HG02610 (cell line): ENCODE data around the gene NRG2.

Experiments used
- ATAC-seq: cut with Tn5 transposase; IDR thresholded peaks from one replicate; pipeline ENCODE4 v1.9.1; 2021; ENCODE audit warnings: mild to moderate bottlenecking, moderate library complexity; ENCODE audit not compliant: unreplicated experiment

NRG2 gene

GRCh38 chr5:139821806-139822552 lies 221.1 kb downstream of the NRG2 start:
- no peak for ATAC-seq

GRCh38 chr5:139820606-139821005 lies 222.5 kb downstream of the NRG2 start:
- no peak for ATAC-seq

- ATAC-seq: no peak
These were observed 223.0 kb downstream of the NRG2 start for GRCh38 chr5:139820130-139820529.

- ATAC-seq: no peak
These were observed 225.1 kb downstream of the NRG2 start for GRCh38 chr5:139817970-139818369.

GRCh38 chr5:139817362-139817761 lies 225.7 kb downstream of the NRG2 start:
- no peak for ATAC-seq

GRCh38 chr5:139816566-139816965 lies 226.5 kb downstream of the NRG2 start:
- no peak for ATAC-seq

GRCh38 chr5:139814704-139815280 lies 228.3 kb downstream of the NRG2 start:
- ATAC-seq: no peak

- no peak for ATAC-seq
These were observed 228.9 kb downstream of the NRG2 start for GRCh38 chr5:139814191-139814601.

- no peak for ATAC-seq
These were observed 230.0 kb downstream of the NRG2 start for GRCh38 chr5:139812836-139813805.

GRCh38 chr5:139812323-139812722 lies 230.8 kb downstream of the NRG2 start:
- no peak for ATAC-seq

- no peak for ATAC-seq
These were observed 231.9 kb downstream of the NRG2 start for GRCh38 chr5:139811274-139811607.

GRCh38 chr5:139810341-139811273 lies 232.5 kb downstream of the NRG2 start:
- ATAC-seq: no peak

- ATAC-seq: no peak
These were observed 233.7 kb downstream of the NRG2 start for GRCh38 chr5:139809331-139809810.

- ATAC-seq: no peak
These were observed 234.4 kb downstream of the NRG2 start for GRCh38 chr5:139808481-139809330.

GRCh38 chr5:139807647-139808030 lies 235.5 kb downstream of the NRG2 start:
- no peak for ATAC-seq

GRCh38 chr5:139806726-139807646 lies 236.1 kb downstream of the NRG2 start:
- ATAC-seq: no peak

GRCh38 chr5:139806111-139806510 lies 237.0 kb downstream of the NRG2 start:
- ATAC-seq: no peak

- ATAC-seq: no peak
These were observed 237.6 kb downstream of the NRG2 start for GRCh38 chr5:139805545-139805944.
